NB4 (cell line): ENCODE data around the gene MAP9.
"Not testable (repeated sequence)": the region's sequence is repeated elsewhere in the genome, so short reads cannot be mapped to it uniquely, and the experiment has no call there.

Source experiments
- DNase-seq: peaks from one replicate; pipeline ENCODE4 v3.0.0; 2010; ENCODE audit warnings: low read depth
- H3K4me3 ChIP-seq: one replicate; pipeline ENCODE4 v1.5.1; 2011; ENCODE audit warnings: mild to moderate bottlenecking, low read depth, low read length, moderate library complexity
- MYC ChIP-seq: IDR thresholded peaks from 2 replicates; pipeline ENCODE4 v1.6.1; 2011; ENCODE audit warnings: low read depth, low read length
- POLR2A ChIP-seq: IDR thresholded peaks from 2 replicates; pipeline ENCODE4 v1.6.1; 2011; ENCODE audit warnings: mild to moderate bottlenecking; ENCODE audit not compliant: insufficient read length; ENCODE audit errors: extremely low read depth
- TF ChIP-seq, protein P1 (sequence below): IDR thresholded peaks from one replicate; pipeline ENCODE4 v1.5.1; 2012; ENCODE audit warnings: low read depth, low read length
- TF ChIP-seq, protein P2 (sequence below): IDR thresholded peaks from 2 replicates; pipeline ENCODE4 v1.6.1; 2011; ENCODE audit warnings: low read depth, low read length

Gene MAP9

GRCh38 chr4:155376387-155377268, at the start of gene MAP9:
MAP9 (minus strand) TSS chr4:155376965; CDS start chr4:155375850, 1,115 bp downstream.
- no peak within 1 kb of the TSS for H3K4me3 ChIP-seq
- no peak for DNase-seq
- TF ChIP-seq, protein P1, sequence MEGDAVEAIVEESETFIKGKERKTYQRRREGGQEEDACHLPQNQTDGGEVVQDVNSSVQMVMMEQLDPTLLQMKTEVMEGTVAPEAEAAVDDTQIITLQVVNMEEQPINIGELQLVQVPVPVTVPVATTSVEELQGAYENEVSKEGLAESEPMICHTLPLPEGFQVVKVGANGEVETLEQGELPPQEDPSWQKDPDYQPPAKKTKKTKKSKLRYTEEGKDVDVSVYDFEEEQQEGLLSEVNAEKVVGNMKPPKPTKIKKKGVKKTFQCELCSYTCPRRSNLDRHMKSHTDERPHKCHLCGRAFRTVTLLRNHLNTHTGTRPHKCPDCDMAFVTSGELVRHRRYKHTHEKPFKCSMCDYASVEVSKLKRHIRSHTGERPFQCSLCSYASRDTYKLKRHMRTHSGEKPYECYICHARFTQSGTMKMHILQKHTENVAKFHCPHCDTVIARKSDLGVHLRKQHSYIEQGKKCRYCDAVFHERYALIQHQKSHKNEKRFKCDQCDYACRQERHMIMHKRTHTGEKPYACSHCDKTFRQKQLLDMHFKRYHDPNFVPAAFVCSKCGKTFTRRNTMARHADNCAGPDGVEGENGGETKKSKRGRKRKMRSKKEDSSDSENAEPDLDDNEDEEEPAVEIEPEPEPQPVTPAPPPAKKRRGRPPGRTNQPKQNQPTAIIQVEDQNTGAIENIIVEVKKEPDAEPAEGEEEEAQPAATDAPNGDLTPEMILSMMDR = no peak
- TF ChIP-seq, protein P2, sequence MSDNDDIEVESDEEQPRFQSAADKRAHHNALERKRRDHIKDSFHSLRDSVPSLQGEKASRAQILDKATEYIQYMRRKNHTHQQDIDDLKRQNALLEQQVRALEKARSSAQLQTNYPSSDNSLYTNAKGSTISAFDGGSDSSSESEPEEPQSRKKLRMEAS = no peak
- no peak for TF ChIP-seq MYC

- not testable (repeated sequence) for H3K4me3 ChIP-seq, DNase-seq
Measured at GRCh38 chr4:155424778-155425177, 48.0 kb upstream of the MAP9 start.

DNA sequence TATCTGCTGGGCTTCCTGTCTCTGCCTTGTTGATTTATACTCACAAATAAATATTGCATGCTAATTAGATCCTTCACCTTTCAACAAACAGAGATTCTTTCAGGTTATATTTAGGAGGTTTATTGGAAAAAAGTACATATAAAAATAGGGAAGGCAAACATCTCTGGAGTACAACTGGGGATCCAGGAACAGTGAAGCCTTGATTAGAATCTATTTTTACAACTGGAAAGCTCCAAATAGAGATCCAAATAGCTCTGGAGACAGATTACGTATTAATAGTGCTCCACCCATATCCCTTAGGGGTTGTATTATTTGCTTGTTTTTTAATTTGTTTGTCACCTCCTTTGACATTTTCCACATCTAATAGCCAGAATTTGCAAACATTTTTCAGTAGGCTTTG, 46.9 kb upstream of the MAP9 start:
- no peak overlapping the region for H3K4me3 ChIP-seq
- DNase-seq = no peak
- TF ChIP-seq MYC (no peak), POLR2A (no peak)
- TF ChIP-seq, protein P1 = no peak
- TF ChIP-seq, protein P2 = no peak

- TF ChIP-seq, protein P2 = no peak
- TF ChIP-seq MYC (no peak), POLR2A (no peak)
- TF ChIP-seq, protein P1 = no peak
Measured at GRCh38 chr4:155419266-155419665, 42.5 kb upstream of the MAP9 start.

DNA sequence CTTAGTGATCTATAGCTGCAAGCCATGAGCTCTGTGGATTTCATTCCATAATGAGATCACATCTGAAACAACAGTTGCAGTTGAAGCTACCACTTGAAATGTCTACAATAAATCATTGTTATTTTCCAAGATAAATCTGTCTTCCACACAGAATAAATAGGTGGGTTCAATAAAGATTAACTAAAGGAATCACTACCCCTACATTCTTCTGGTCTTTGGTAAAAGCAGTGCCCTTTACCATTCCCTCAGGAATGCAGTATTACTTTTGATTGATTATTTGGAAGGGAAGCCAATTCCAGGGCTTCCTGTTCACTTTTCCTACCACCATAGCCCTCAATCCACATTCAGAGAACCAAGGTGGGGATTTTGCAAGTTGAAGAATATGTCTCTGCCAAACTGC, 38.9 kb upstream of the MAP9 start:
- no peak overlapping the region for H3K4me3 ChIP-seq
- DNase-seq = no peak
- TF ChIP-seq, protein P1 = no peak
- TF ChIP-seq MYC (no peak), POLR2A (no peak)
- TF ChIP-seq, protein P2 = no peak

More at GRCh38 chr4:155419266-155419665, 42.5 kb upstream of the MAP9 start:
- H3K4me3 ChIP-seq = no peak overlapping the region
- no peak for DNase-seq

DNA sequence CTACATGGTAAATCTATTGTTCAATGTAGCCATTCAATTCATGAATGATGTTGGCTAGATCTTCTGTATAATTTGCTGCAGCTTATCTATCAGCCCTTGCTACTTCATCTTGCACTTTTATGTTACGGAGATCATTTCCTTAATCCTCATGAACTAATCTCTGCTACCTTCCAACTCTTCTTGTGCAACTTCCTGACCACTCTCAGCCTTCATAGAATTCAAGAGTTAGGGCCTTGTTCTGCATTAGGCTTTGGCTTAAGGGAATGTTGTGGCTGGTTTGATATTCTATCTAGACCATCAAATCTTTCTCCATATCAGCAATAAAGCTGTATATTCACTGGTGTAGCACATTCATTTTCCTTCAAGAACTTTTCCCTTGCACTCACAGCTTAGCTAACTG, 36.7 kb upstream of the MAP9 start:
- TF ChIP-seq, protein P1 = no peak
- TF ChIP-seq, protein P2 = no peak
- TF ChIP-seq MYC (no peak), POLR2A (no peak)
- no peak overlapping the region for H3K4me3 ChIP-seq
- DNase-seq = no peak
